GM23248 (cell line): Measurements from ENCODE around the gene STRN4.

Experiments used
- EZH2 ChIP-seq: fragments of 200-600 bp; sonication (generic); IDR thresholded peaks from 2 replicates; pipeline ENCODE4 v1.6.1; 2018; ENCODE audit warnings: antibody characterized with exemption, mild to moderate bottlenecking; ENCODE audit not compliant: insufficient read depth, poor library complexity, severe bottlenecking
- EZH2phosphoT487 ChIP-seq: fragments of 200-600 bp; sonication (generic); IDR thresholded peaks from 2 replicates; pipeline ENCODE4 v1.6.1; 2018; ENCODE audit warnings: antibody characterized with exemption, moderate library complexity, mild to moderate bottlenecking, low read depth; ENCODE audit not compliant: insufficient read depth

DNA sequence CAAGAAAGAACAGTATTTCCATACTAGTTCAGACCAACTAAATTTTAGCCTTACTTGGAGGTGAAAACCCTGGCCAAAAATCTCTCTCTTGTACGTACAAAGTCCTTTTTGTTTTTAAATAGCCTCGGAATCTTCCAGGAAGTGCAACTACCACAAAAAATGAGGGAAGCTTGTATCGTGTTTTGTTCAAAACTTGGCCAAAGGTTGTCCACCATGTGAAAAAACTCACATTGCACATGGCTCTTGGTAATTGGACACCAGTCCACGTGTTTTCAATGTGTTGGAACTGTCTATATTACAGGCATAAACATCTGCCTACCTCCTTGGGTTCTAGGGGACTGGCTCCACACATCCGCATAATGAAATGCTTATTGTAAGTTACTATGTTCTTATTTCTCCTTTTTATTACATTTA is 15.2 kb upstream of the STRN4 start:
- no peak for TF ChIP-seq EZH2
- no peak for TF ChIP-seq EZH2phosphoT487
